Measurements from ENCODE around the gene PRKG1.

Gene PRKG1

DNA sequence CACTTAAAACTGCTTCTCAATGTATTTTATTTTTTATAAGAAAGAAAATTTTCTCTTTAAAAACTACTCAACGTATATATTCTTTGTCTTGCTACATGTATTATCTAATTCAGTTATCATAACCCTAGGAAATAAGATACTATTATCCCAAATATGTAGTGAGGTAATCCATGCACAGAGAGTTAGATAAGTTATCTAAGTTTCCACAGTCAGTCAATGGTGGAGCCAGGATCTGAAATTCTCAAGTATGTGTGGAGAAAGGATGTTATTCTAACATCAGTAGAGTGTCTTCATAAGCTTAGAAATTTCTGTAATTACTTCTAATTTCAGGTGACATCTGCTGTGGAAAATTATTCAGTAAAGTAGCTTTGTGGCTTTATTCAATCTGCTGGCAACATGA, 385.2 kb downstream of the PRKG1 start:
- H3K9me3 ChIP-seq (ENCODE audit: insufficient read depth, low read length, severe bottlenecking): no peaks in the 10 kb centered on the region
- no peak overlapping the region for H3K4me2 ChIP-seq (ENCODE audit: insufficient read depth, low read length)
- no peaks in the 10 kb centered on the region for H4K20me1 ChIP-seq (ENCODE audit: insufficient read depth, low read length)
- no peak overlapping the region for H3K4me3 ChIP-seq (ENCODE audit: low read depth in 1 of 2, low read length in 2 of 2)
- ATAC-seq (ENCODE audit: insufficient read depth, low read depth): no peak
- H3K36me3 ChIP-seq (ENCODE audit: insufficient read depth, low read length): no peaks in the 10 kb centered on the region
- H3K27me3 ChIP-seq (ENCODE audit: insufficient read depth, low read length, poor library complexity): no peaks in the 10 kb centered on the region
- DNase-seq: no peak
- no peak overlapping the region for H3K9ac ChIP-seq (ENCODE audit: low read depth, low read length)
- H3K27ac ChIP-seq (ENCODE audit: low read length): no peak overlapping the region
- no peaks in the 10 kb centered on the region for H3K79me2 ChIP-seq (ENCODE audit: insufficient read depth, low read length)
- H3K4me1 ChIP-seq (ENCODE audit: insufficient read depth, low read length): no peaks in the 10 kb centered on the region
- no peak for TF ChIP-seq EZH2 (IDR thresholded peaks at IDR 0.05; ENCODE audit: borderline replicate concordance, low read depth, low read length, severe bottlenecking)
- TF ChIP-seq, protein P1, sequence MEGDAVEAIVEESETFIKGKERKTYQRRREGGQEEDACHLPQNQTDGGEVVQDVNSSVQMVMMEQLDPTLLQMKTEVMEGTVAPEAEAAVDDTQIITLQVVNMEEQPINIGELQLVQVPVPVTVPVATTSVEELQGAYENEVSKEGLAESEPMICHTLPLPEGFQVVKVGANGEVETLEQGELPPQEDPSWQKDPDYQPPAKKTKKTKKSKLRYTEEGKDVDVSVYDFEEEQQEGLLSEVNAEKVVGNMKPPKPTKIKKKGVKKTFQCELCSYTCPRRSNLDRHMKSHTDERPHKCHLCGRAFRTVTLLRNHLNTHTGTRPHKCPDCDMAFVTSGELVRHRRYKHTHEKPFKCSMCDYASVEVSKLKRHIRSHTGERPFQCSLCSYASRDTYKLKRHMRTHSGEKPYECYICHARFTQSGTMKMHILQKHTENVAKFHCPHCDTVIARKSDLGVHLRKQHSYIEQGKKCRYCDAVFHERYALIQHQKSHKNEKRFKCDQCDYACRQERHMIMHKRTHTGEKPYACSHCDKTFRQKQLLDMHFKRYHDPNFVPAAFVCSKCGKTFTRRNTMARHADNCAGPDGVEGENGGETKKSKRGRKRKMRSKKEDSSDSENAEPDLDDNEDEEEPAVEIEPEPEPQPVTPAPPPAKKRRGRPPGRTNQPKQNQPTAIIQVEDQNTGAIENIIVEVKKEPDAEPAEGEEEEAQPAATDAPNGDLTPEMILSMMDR (IDR thresholded peaks at IDR 0.05; ENCODE audit: borderline replicate concordance, extremely low read depth, low read length, poor library complexity, severe bottlenecking): no peak
- no peak overlapping the region for H2AFZ ChIP-seq (ENCODE audit: low read depth, low read length)

DNA sequence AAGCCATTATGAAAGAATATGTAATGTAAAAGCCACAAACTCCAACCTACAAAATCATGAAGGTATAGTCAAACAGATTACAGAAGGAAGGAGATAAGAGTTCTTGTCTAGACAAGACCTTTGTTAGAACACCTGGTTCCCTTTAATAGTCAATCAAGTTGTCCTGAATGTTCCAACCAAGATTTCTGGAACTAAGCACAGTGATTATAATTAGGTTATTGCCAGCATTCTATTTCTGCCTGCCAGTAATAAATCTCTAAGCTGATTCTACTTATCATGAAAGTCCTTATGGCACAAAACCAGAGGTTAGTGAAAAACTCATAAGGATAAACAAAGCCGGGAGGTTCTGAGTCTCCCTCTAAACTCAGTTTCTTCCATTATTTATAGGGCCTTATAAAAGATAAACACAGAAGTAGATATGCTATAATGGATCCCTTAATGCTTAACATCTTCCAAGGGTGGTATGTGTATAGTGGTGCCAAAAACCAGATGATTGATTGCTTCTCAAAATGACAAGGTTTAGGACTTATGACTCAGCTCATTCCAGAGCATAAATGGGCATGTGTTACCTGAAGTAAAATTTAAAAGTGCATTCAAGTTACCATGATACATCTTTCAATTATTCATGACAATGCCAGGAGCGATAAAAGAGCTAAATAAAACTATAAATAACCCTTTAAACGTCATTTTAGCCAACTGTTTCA, 387.9 kb downstream of the PRKG1 start:
- Histone ChIP-seq H4K20me1 (ENCODE audit: insufficient read depth, low read length) (no peaks in the 10 kb centered on the region), H2AFZ (ENCODE audit: low read depth, low read length) (no peak overlapping the region), H3K27ac (ENCODE audit: low read length) (no peak overlapping the region), H3K4me3 (ENCODE audit: low read depth in 1 of 2, low read length in 2 of 2) (no peak overlapping the region), H3K27me3 (ENCODE audit: insufficient read depth, low read length, poor library complexity) (no peaks in the 10 kb centered on the region), H3K9me3 (ENCODE audit: insufficient read depth, low read length, severe bottlenecking) (no peaks in the 10 kb centered on the region), H3K4me1 (ENCODE audit: insufficient read depth, low read length) (no peaks in the 10 kb centered on the region), H3K9ac (ENCODE audit: low read depth, low read length) (no peak overlapping the region), H3K79me2 (ENCODE audit: insufficient read depth, low read length) (no peaks in the 10 kb centered on the region), H3K36me3 (ENCODE audit: insufficient read depth, low read length) (no peaks in the 10 kb centered on the region), H3K4me2 (ENCODE audit: insufficient read depth, low read length) (no peak overlapping the region)
- DNase-seq (no peak), ATAC-seq (ENCODE audit: insufficient read depth, low read depth) (no peak)
- TF ChIP-seq, protein P1 (IDR thresholded peaks at IDR 0.05; ENCODE audit: borderline replicate concordance, extremely low read depth, low read length, poor library complexity, severe bottlenecking): no peak
- no peak for TF ChIP-seq EZH2 (IDR thresholded peaks at IDR 0.05; ENCODE audit: borderline replicate concordance, low read depth, low read length, severe bottlenecking)

DNA sequence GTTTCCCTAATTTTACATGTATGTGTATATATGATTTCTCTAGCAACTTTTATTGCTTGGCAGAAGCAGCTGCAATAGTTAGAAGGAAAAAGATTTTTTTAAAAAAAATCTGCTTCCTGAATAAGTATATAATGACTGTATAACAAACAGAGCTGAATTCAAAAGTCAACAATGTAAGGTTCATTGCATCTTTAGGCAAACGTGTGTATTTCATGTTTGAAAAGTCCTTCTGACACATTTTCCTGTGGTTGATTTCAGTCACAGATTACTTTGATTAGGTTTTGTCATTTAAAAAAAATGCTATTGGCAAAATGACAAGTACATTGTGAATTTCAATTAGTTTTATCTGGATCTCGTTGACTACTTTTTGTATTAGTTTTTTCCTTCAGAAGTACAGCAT, 394.1 kb downstream of the PRKG1 start:
- no peaks in the 10 kb centered on the region for H3K27me3 ChIP-seq (ENCODE audit: insufficient read depth, low read length, poor library complexity)
- no peaks in the 10 kb centered on the region for H3K4me1 ChIP-seq (ENCODE audit: insufficient read depth, low read length)
- no peak overlapping the region for H3K27ac ChIP-seq (ENCODE audit: low read length)
- DNase-seq (no peak), ATAC-seq (ENCODE audit: insufficient read depth, low read depth) (no peak)
- no peak overlapping the region for H3K4me3 ChIP-seq (ENCODE audit: low read depth in 1 of 2, low read length in 2 of 2)
- no peak overlapping the region for H3K9ac ChIP-seq (ENCODE audit: low read depth, low read length)
- no peaks in the 10 kb centered on the region for H3K9me3 ChIP-seq (ENCODE audit: insufficient read depth, low read length, severe bottlenecking)
- no peaks in the 10 kb centered on the region for H4K20me1 ChIP-seq (ENCODE audit: insufficient read depth, low read length)
- no peak overlapping the region for H3K4me2 ChIP-seq (ENCODE audit: insufficient read depth, low read length)
- no peaks in the 10 kb centered on the region for H3K36me3 ChIP-seq (ENCODE audit: insufficient read depth, low read length)
- TF ChIP-seq, protein P1 (IDR thresholded peaks at IDR 0.05; ENCODE audit: borderline replicate concordance, extremely low read depth, low read length, poor library complexity, severe bottlenecking): no peak
- no peak for TF ChIP-seq EZH2 (IDR thresholded peaks at IDR 0.05; ENCODE audit: borderline replicate concordance, low read depth, low read length, severe bottlenecking)
- no peaks in the 10 kb centered on the region for H3K79me2 ChIP-seq (ENCODE audit: insufficient read depth, low read length)
- H2AFZ ChIP-seq (ENCODE audit: low read depth, low read length): no peak overlapping the region
